ENCODE data around the gene MECP2.

MECP2 gene

GRCh38 chrX:154059729-154060245 is 37.7 kb downstream of the MECP2 start:
- no peak for DNase-seq (ENCODE audit: low read depth)

GRCh38 chrX:154059231-154059630 is 38.3 kb downstream of the MECP2 start:
- no peak for DNase-seq (ENCODE audit: low read depth)

- DNase-seq (ENCODE audit: low read depth) = no peak
These were observed 39.1 kb downstream of the MECP2 start for GRCh38 chrX:154058214-154058997.

GRCh38 chrX:154057791-154058190 is 39.7 kb downstream of the MECP2 start:
- no peak for DNase-seq (ENCODE audit: low read depth)

DNA sequence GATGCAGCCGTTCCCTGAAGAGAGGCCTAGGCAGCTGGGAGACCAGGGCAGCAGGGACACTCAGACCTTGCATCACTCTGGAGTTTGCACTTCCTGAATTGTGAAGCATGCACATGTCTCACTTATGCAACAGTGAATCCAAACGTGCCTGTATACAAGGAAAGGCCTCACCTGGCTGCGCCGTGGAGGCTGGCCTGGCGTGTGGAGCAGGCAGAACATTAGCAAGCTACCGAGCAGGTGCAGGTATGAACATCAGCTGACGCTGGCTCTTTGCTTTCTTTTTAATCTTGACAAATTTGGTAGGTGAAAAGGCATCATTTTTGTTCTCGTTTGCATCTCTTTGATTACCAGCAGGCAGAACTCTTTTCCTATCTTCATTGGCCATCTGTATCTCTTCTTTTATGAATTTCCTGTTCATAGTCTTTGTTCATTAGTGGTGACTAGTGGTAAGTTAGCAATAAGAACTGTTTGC is 40.7 kb downstream of the MECP2 start:
- no peak for DNase-seq (ENCODE audit: low read depth)

GRCh38 chrX:154051201-154051810 is 46.2 kb downstream of the MECP2 start:
- peak; percentile 60 for DNase-seq (ENCODE audit: low read depth)

DNA sequence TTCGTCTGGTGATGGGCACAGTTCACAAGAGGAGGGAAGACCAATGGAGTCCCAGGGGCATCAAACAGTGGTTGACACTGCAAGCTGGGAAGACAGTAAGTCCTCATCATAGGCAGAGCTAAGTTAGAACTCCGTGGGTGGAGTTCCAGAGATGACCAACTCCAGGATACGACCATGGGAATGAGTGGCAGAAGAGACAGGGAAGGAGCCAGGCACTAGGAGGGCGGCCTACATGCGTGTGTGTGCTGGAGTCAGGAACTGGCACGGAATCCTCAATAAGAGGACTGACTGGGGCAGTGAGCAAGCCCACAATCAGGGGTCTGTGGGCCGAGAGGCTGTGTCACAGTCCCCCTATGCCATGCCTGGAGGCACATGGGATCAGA is 47.4 kb downstream of the MECP2 start:
- DNase-seq (ENCODE audit: low read depth) = no peak

DNA sequence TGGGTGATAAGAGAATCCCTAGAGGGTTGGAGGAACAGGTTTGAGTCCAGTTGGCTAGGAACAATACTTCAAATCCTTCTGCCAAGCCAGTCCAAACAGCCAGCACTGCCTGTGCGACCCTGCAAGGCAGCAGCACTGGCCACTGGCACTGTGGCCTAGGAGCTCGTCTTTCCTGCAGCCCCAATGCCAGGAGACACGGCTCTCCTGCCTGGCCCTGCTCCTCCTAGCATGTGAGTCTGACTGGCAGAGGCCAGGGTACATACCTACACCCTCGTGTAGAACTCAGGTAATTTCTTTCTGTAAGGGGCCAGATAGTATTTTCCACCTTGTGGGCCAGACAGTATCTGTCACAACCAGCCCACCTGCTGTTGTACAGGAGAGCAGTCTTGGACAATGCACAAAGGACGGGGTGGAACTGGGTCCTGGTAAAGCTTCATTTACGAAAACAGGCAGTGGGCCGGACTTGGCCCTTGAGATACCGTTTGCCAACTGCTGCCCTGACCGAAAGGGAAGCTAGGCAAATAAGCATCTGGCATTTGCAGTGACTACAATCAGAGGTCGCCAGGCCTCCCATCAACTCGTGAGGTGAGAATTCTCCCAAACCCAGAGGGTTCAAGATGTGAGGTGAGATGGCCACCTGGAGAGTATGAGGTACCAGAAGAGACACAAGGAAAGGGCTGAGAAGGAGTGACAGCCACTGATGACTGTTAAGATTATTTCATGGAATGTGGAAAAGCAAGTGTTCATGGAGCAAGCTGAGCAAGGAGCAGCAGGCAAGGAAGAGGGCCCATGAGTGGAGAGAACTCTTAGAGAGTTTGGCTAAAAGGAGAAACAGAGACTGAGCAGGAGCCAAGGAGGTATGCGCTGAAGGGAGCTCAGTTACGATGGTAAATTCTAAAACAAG is 48.1 kb downstream of the MECP2 start:
- DNase-seq (ENCODE audit: low read depth) = no peak

DNA sequence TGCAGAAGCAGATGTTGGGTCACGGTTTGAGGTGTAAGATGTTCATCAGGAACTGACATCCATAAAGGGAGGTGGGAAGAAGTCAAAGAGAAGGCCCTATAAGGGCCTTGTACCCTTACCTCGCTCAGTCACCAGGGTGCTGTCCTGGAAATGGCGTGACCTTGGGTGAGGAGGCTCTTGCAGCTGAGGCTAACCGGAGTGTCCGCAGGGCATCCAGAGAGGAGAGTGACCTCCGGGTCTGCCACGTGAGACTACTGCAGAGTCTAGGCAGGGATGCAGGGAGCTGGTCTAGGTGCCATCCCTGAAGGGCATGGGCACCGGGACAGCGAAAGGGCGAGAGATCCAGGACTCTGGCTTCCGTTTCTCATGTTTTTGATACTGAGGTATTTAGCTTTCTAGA is 49.1 kb downstream of the MECP2 start:
- DNase-seq (ENCODE audit: low read depth) = no peak

- no peak for DNase-seq (ENCODE audit: low read depth)
These were observed 50.4 kb downstream of the MECP2 start for GRCh38 chrX:154046940-154047610.

DNA sequence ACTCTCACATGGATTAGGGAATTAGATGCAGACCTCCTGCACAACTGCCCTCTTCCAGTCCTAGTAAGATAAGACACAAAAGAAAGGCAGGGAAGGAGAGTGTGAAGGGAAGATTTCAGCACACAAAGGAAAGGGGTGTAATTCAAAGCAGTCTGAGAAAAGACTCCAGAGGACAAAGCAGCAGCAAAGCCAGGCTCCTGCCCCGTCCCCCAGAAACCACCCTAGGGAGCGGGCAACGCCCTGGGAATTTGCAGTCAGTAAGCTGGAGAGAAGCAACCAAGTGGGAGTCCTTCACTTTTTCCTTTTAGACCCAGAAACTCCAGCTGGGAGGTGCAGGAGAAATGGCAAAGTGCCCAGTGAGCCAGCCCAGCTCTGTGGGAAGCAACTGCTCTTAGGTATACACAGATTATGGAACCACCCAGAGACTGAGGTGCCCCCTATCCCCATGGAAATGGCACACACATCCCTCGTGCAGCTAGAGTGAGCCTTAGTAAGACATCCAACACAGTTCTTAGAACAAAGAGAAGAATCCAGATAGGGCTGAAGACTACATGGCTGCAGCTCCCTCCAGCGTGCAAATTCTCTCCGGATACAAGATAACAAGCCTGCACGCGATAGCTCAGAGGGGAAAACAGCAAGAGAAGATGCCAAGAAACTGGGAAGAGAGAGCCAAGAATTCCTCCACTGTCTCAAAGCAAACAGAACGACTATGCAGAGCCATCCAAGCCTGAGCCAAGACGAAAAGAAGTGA is 51.3 kb downstream of the MECP2 start:
- DNase-seq (ENCODE audit: low read depth) = no peak

- no peak for DNase-seq (ENCODE audit: low read depth)
These were observed 53.4 kb downstream of the MECP2 start for GRCh38 chrX:154044091-154044490.

DNA sequence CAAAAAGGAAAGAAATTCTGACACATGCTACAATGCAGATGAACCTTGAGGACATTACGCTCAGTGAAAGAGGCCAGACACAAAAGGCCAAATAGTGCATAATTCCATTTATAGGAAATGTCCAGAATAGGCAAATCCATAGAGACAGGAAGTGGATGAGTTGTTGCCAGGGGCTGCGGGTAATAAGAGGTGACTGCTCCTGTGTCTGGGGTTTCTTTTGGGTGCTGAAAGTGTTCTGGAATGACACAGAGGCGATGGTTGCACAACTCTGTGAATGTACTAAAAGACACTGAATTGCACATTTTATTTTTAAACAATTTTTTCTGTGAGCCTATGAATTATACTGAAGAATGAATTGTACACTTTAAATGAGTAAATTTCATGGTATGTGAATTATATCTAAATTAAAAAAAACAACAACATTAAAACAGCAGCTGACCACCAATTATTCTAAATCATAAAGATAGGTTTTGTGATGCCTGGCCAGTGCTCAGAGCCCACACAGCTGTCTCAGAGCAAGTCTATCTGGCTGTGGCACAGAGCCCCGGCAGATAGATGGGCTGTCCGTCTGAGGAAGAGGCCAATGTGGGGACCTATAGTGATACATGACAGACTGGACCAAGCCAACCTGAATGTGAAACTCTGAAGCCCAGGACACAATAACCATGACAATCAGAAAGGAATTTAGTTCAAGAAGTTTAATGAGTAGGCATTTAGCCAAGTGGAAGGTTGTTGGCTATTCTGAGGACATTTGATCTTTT is 54.3 kb downstream of the MECP2 start:
- DNase-seq (ENCODE audit: low read depth) = no peak

- DNase-seq (ENCODE audit: low read depth) = no peak
These were observed 56.7 kb downstream of the MECP2 start for GRCh38 chrX:154040863-154041262.

DNA sequence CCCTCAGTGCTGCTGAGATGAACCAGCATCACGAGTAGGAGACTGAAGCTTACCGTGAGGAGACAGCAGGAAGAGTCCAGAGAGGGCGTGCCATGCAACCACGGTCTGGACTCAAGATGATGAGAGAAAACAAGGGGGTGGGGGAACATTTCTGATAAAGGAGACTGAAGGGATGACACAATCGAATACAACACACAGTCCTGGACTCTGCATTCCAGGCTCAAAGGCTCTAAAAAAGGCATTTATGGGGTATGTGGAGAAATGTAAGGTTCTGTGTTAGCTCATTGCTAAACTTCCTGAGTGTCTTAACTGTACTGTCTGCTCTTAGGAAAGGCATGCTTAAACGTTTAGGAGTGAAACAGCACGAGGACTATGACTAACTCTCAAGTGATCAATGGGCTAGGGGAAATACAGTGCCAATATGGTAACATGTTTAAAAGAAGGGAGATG is 57.2 kb downstream of the MECP2 start:
- DNase-seq (ENCODE audit: low read depth) = no peak

GRCh38 chrX:154039577-154039976 is 57.9 kb downstream of the MECP2 start:
- no peak for DNase-seq (ENCODE audit: low read depth)

- DNase-seq (ENCODE audit: low read depth) = no peak
These were observed 58.9 kb downstream of the MECP2 start for GRCh38 chrX:154038656-154039055.

DNA sequence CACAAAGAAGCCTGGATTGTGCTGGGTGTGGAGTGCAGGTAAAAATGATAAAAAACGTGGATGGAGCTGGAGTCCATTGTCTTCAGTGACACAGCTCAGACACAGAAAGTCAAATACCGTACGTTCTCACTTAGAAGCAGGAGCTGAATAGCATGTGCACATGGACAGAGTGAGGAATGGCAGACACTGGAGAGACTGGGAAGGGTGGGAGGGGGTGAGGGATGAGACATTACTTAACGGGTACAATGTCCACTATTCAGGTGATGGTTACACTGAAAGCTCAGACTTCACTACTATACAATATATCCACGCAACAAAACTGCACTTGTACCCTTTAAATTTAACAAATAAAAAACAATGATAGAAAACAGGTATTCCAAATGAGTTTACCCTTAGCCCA is 59.8 kb downstream of the MECP2 start:
- no peak for DNase-seq (ENCODE audit: low read depth)

- DNase-seq (ENCODE audit: low read depth) = no peak
These were observed 61.0 kb downstream of the MECP2 start for GRCh38 chrX:154036513-154036912.

GRCh38 chrX:154033848-154034247 is 63.7 kb downstream of the MECP2 start:
- no peak for DNase-seq (ENCODE audit: low read depth)

All from stimulated activated CD8-positive, alpha-beta memory T cell treated with anti-CD3 and anti-CD28 coated beads, Interleukin-4, amount 100 ng/mL, for 24 hours (primary cell).